T-helper 2 cell treated with Interferon-gamma antibody and Interleukin-4, amounts not matched to agents 100 ng/mL and 5 ng/mL, for 36 hours (primary cell): ENCODE results near the gene ZFP2. TPM values are rescaled to one million over a fixed set of nuclear protein-coding genes. Genes with fewer than 3 reads are reported as not detected.
"Not testable (repeated sequence)": the region's sequence is repeated elsewhere in the genome, so short reads cannot be mapped to it uniquely, and the experiment has no call there.

ENCODE experiments used
- intact Hi-C: fragments of 100-400 bp; cut with micrococcal nuclease; formaldehyde crosslinking; loops from one replicate; pipeline ENCODE4 v1.15.1; 2023
- total RNA-seq: library from RNA; stranded (reverse); gene quantifications from 2 replicates; pipeline ENCODE4 v1.2.3, GENCODE V29; 2022

Gene ZFP2
- 0.18 TPM in 1 of 2 replicates, not detected in the other for total RNA-seq

GRCh38 chr5:178895615-178896571 lies at the start of gene ZFP2:
TSS of gene ZFP2 (plus strand) at chr5:178895913. CDS start at chr5:178931314, 35,401 bp downstream.
- intact Hi-C loops, result no loop called here

- intact Hi-C loops, result no loop called here
These were observed 46.4 kb upstream of the ZFP2 start for GRCh38 chr5:178849316-178849715.

GRCh38 chr5:178851951-178852350 lies 43.8 kb upstream of the ZFP2 start:
- intact Hi-C loops, result no loop called here

GRCh38 chr5:178854284-178854683 lies 41.4 kb upstream of the ZFP2 start:
- intact Hi-C loops, result no loop called here

- intact Hi-C loops, result loop anchor here (1.0 kb wide), 4 partner anchors 130 to 233 kb away; partner anchors contain the start of genes CLK4, ZNF354A, ZNF354C and ZNF879
These were observed 35.8 kb upstream of the ZFP2 start, which contains the start of gene ZNF354B for GRCh38 chr5:178859625-178860521. TSS of gene ZNF354B (plus strand) at chr5:178859953. CDS start at chr5:178861048, 1,095 bp downstream.

- intact Hi-C loops, result not testable (repeated sequence)
These were observed 35.1 kb upstream of the ZFP2 start for GRCh38 chr5:178860615-178861014.

GRCh38 chr5:178861627-178862026 lies 34.1 kb upstream of the ZFP2 start:
- intact Hi-C loops, result no loop called here

GRCh38 chr5:178866946-178867345 lies 28.8 kb upstream of the ZFP2 start:
- intact Hi-C loops, result no loop called here

GRCh38 chr5:178869577-178869976 lies 26.1 kb upstream of the ZFP2 start:
- intact Hi-C loops, result no loop called here

- intact Hi-C loops, result no loop called here
These were observed 25.3 kb upstream of the ZFP2 start for GRCh38 chr5:178870411-178870810.

- intact Hi-C loops, result no loop called here
These were observed 23.4 kb upstream of the ZFP2 start for GRCh38 chr5:178872302-178872701.

GRCh38 chr5:178883115-178883694 lies 12.5 kb upstream of the ZFP2 start:
- intact Hi-C loops, result not testable (repeated sequence)

- intact Hi-C loops, result no loop called here
These were observed 11.8 kb upstream of the ZFP2 start for GRCh38 chr5:178883815-178884430.

GRCh38 chr5:178899289-178899688 lies 3.6 kb downstream of the ZFP2 start:
- intact Hi-C loops, result no loop called here

- intact Hi-C loops, result no loop called here
These were observed 7.1 kb downstream of the ZFP2 start for GRCh38 chr5:178902849-178903248.

- intact Hi-C loops, result no loop called here
These were observed 36.4 kb downstream of the ZFP2 start for GRCh38 chr5:178931846-178932760.

- intact Hi-C loops, result no loop called here
These were observed 45.1 kb downstream of the ZFP2 start, which contains the start of gene ZNF454 for GRCh38 chr5:178940569-178941360. TSS of gene ZNF454 (plus strand) at chr5:178941198. CDS start at chr5:178942792, 1,594 bp downstream.

GRCh38 chr5:178941361-178941760 lies 45.6 kb downstream of the ZFP2 start:
- intact Hi-C loops, result no loop called here
